ENCODE results near the gene SLC35F4. TPM values are rescaled to one million over a fixed set of nuclear protein-coding genes. Genes with fewer than 3 reads are reported as not detected.
"Not testable (repeated sequence)": the region's sequence is repeated elsewhere in the genome, so short reads cannot be mapped to it uniquely, and the experiment has no call there.

SLC35F4 gene
- total and polyA plus RNA-seq, 2 donors: not detected

- Histone ChIP-seq H3K36me3 (ENCODE audit: control insufficient read depth in 2 of 2, insufficient read depth in 2 of 2, low read length in 1 of 2) (no peaks in the 10 kb centered on the region), H3K27me3 (ENCODE audit: control insufficient read depth in 2 of 2, insufficient read depth in 1 of 2, low read length in 1 of 2) (no peaks in the 10 kb centered on the region), H3K4me1 (ENCODE audit: control insufficient read depth in 2 of 2, insufficient read depth in 2 of 2, low read length in 2 of 2) (no peaks in the 10 kb centered on the region), H3K27ac (ENCODE audit: low read depth in 1 of 2, low read length in 1 of 2) (no peak overlapping the region), H3K9me3 (ENCODE audit: control insufficient read depth in 2 of 2, insufficient read depth in 1 of 2, low read length in 1 of 2) (peaks cover 1 to 12% of the 10 kb centered on the region in 2 donors), H3K4me3 (ENCODE audit: low read length in 2 of 2) (no peak overlapping the region)
- DNase-seq (ENCODE audit: low read depth in 6 of 9, low spot score in 9 of 9): no peak
- 74% methylated on average over 3 of the region's 3 CpGs for WGBS
Measured at GRCh38 chr14:57785058-57785457, 80.8 kb downstream of the SLC35F4 start.

- no peaks in the 10 kb centered on the region for H3K4me1 ChIP-seq (ENCODE audit: control insufficient read depth in 2 of 2, insufficient read depth in 2 of 2, low read length in 2 of 2)
- H3K27me3 ChIP-seq (ENCODE audit: control insufficient read depth in 2 of 2, insufficient read depth in 1 of 2, low read length in 1 of 2): no peaks in the 10 kb centered on the region
- DNase-seq (ENCODE audit: low read depth in 6 of 9, low spot score in 9 of 9): no peak
- H3K9me3 ChIP-seq (ENCODE audit: control insufficient read depth in 2 of 2, insufficient read depth in 1 of 2, low read length in 1 of 2): peaks cover 0 to 5% of the 10 kb centered on the region in 2 donors
- 94% methylated on average over 4 of the region's 4 CpGs for WGBS
- H3K36me3 ChIP-seq (ENCODE audit: control insufficient read depth in 2 of 2, insufficient read depth in 2 of 2, low read length in 1 of 2): no peaks in the 10 kb centered on the region
- H3K4me3 ChIP-seq (ENCODE audit: low read length in 2 of 2): no peak overlapping the region
- no peak overlapping the region for H3K27ac ChIP-seq (ENCODE audit: low read depth in 1 of 2, low read length in 1 of 2)
Measured at GRCh38 chr14:57771801-57772200, 94.1 kb downstream of the SLC35F4 start.

- H3K9me3 ChIP-seq (ENCODE audit: control insufficient read depth in 2 of 2, insufficient read depth in 1 of 2, low read length in 1 of 2): peaks cover 0 to 3% of the 10 kb centered on the region in 2 donors
- no peak overlapping the region for H3K27ac ChIP-seq (ENCODE audit: low read depth in 1 of 2, low read length in 1 of 2)
- DNase-seq (ENCODE audit: low read depth in 6 of 9, low spot score in 9 of 9): no peak
- H3K27me3 ChIP-seq (ENCODE audit: control insufficient read depth in 2 of 2, insufficient read depth in 1 of 2, low read length in 1 of 2): no peaks in the 10 kb centered on the region
- H3K4me1 ChIP-seq (ENCODE audit: control insufficient read depth in 2 of 2, insufficient read depth in 2 of 2, low read length in 2 of 2): no peaks in the 10 kb centered on the region
- 93% methylated on average over 5 of the region's 5 CpGs for WGBS
- H3K36me3 ChIP-seq (ENCODE audit: control insufficient read depth in 2 of 2, insufficient read depth in 2 of 2, low read length in 1 of 2): no peaks in the 10 kb centered on the region
- no peak overlapping the region for H3K4me3 ChIP-seq (ENCODE audit: low read length in 2 of 2)
Measured at GRCh38 chr14:57769863-57770523, 95.9 kb downstream of the SLC35F4 start.

GRCh38 chr14:57761800-57762199, 104.1 kb downstream of the SLC35F4 start:
- no peaks in the 10 kb centered on the region for H3K9me3 ChIP-seq (ENCODE audit: control insufficient read depth in 2 of 2, insufficient read depth in 1 of 2, low read length in 1 of 2)
- no peak overlapping the region for H3K4me3 ChIP-seq (ENCODE audit: low read length in 2 of 2)
- H3K4me1 ChIP-seq (ENCODE audit: control insufficient read depth in 2 of 2, insufficient read depth in 2 of 2, low read length in 2 of 2): no peaks in the 10 kb centered on the region
- no peaks in the 10 kb centered on the region for H3K36me3 ChIP-seq (ENCODE audit: control insufficient read depth in 2 of 2, insufficient read depth in 2 of 2, low read length in 1 of 2)
- no peak for DNase-seq (ENCODE audit: low read depth in 6 of 9, low spot score in 9 of 9)
- no peaks in the 10 kb centered on the region for H3K27me3 ChIP-seq (ENCODE audit: control insufficient read depth in 2 of 2, insufficient read depth in 1 of 2, low read length in 1 of 2)
- 75% methylated on average over 2 of the region's 2 CpGs for WGBS
- no peak overlapping the region for H3K27ac ChIP-seq (ENCODE audit: low read depth in 1 of 2, low read length in 1 of 2)

GRCh38 chr14:57760896-57761295, 105.0 kb downstream of the SLC35F4 start:
- Histone ChIP-seq H3K27ac (ENCODE audit: low read depth in 1 of 2, low read length in 1 of 2) (no peak overlapping the region), H3K4me3 (ENCODE audit: low read length in 2 of 2) (no peak overlapping the region), H3K27me3 (ENCODE audit: control insufficient read depth in 2 of 2, insufficient read depth in 1 of 2, low read length in 1 of 2) (no peaks in the 10 kb centered on the region), H3K4me1 (ENCODE audit: control insufficient read depth in 2 of 2, insufficient read depth in 2 of 2, low read length in 2 of 2) (no peaks in the 10 kb centered on the region), H3K9me3 (ENCODE audit: control insufficient read depth in 2 of 2, insufficient read depth in 1 of 2, low read length in 1 of 2) (no peaks in the 10 kb centered on the region), H3K36me3 (ENCODE audit: control insufficient read depth in 2 of 2, insufficient read depth in 2 of 2, low read length in 1 of 2) (no peaks in the 10 kb centered on the region)
- DNase-seq (ENCODE audit: low read depth in 6 of 9, low spot score in 9 of 9): no peak
- 94% methylated on average over 2 of the region's 2 CpGs for WGBS

- Histone ChIP-seq H3K9me3 (ENCODE audit: control insufficient read depth in 2 of 2, insufficient read depth in 1 of 2, low read length in 1 of 2) (no peaks in the 10 kb centered on the region), H3K27ac (ENCODE audit: low read depth in 1 of 2, low read length in 1 of 2) (no peak overlapping the region), H3K4me3 (ENCODE audit: low read length in 2 of 2) (no peak overlapping the region), H3K36me3 (ENCODE audit: control insufficient read depth in 2 of 2, insufficient read depth in 2 of 2, low read length in 1 of 2) (no peaks in the 10 kb centered on the region), H3K27me3 (ENCODE audit: control insufficient read depth in 2 of 2, insufficient read depth in 1 of 2, low read length in 1 of 2) (no peaks in the 10 kb centered on the region), H3K4me1 (ENCODE audit: control insufficient read depth in 2 of 2, insufficient read depth in 2 of 2, low read length in 2 of 2) (no peaks in the 10 kb centered on the region)
- 91% methylated on average over 6 of the region's 6 CpGs for WGBS
- DNase-seq (ENCODE audit: low read depth in 6 of 9, low spot score in 9 of 9): no peak
Measured at GRCh38 chr14:57755018-57755521, 110.8 kb downstream of the SLC35F4 start.

GRCh38 chr14:57754527-57754926, 111.4 kb downstream of the SLC35F4 start:
- H3K36me3 ChIP-seq (ENCODE audit: control insufficient read depth in 2 of 2, insufficient read depth in 2 of 2, low read length in 1 of 2): no peaks in the 10 kb centered on the region
- no peak for DNase-seq (ENCODE audit: low read depth in 6 of 9, low spot score in 9 of 9)
- no peaks in the 10 kb centered on the region for H3K4me1 ChIP-seq (ENCODE audit: control insufficient read depth in 2 of 2, insufficient read depth in 2 of 2, low read length in 2 of 2)
- H3K9me3 ChIP-seq (ENCODE audit: control insufficient read depth in 2 of 2, insufficient read depth in 1 of 2, low read length in 1 of 2): no peaks in the 10 kb centered on the region
- H3K27ac ChIP-seq (ENCODE audit: low read depth in 1 of 2, low read length in 1 of 2): no peak overlapping the region
- 79% methylated on average over 5 of the region's 5 CpGs for WGBS
- H3K27me3 ChIP-seq (ENCODE audit: control insufficient read depth in 2 of 2, insufficient read depth in 1 of 2, low read length in 1 of 2): no peaks in the 10 kb centered on the region
- no peak overlapping the region for H3K4me3 ChIP-seq (ENCODE audit: low read length in 2 of 2)

GRCh38 chr14:57753821-57754220, 112.1 kb downstream of the SLC35F4 start:
- 100% methylated on average over 4 of the region's 4 CpGs for WGBS
- Histone ChIP-seq H3K4me1 (ENCODE audit: control insufficient read depth in 2 of 2, insufficient read depth in 2 of 2, low read length in 2 of 2) (no peaks in the 10 kb centered on the region), H3K4me3 (ENCODE audit: low read length in 2 of 2) (no peak overlapping the region), H3K27me3 (ENCODE audit: control insufficient read depth in 2 of 2, insufficient read depth in 1 of 2, low read length in 1 of 2) (no peaks in the 10 kb centered on the region), H3K36me3 (ENCODE audit: control insufficient read depth in 2 of 2, insufficient read depth in 2 of 2, low read length in 1 of 2) (no peaks in the 10 kb centered on the region), H3K27ac (ENCODE audit: low read depth in 1 of 2, low read length in 1 of 2) (no peak overlapping the region), H3K9me3 (ENCODE audit: control insufficient read depth in 2 of 2, insufficient read depth in 1 of 2, low read length in 1 of 2) (no peaks in the 10 kb centered on the region)
- no peak for DNase-seq (ENCODE audit: low read depth in 6 of 9, low spot score in 9 of 9)

GRCh38 chr14:57752142-57752695, 113.7 kb downstream of the SLC35F4 start:
- not testable (repeated sequence) for H3K36me3 ChIP-seq (ENCODE audit: control insufficient read depth in 2 of 2, insufficient read depth in 2 of 2, low read length in 1 of 2); H3K27ac ChIP-seq (ENCODE audit: low read depth in 1 of 2, low read length in 1 of 2)
- WGBS: 86% methylated on average over 11 of the region's 11 CpGs

More at GRCh38 chr14:57752142-57752695, 113.7 kb downstream of the SLC35F4 start:
- H3K9me3 ChIP-seq (ENCODE audit: control insufficient read depth in 2 of 2, insufficient read depth in 1 of 2, low read length in 1 of 2); H3K27me3 ChIP-seq (ENCODE audit: control insufficient read depth in 2 of 2, insufficient read depth in 1 of 2, low read length in 1 of 2); H3K4me1 ChIP-seq (ENCODE audit: control insufficient read depth in 2 of 2, insufficient read depth in 2 of 2, low read length in 2 of 2); DNase-seq (ENCODE audit: low read depth in 6 of 9, low spot score in 9 of 9); H3K4me3 ChIP-seq (ENCODE audit: low read length in 2 of 2): not testable (repeated sequence)
